ENCODE results near the gene MEGF6.

GRCh38 chr1:3502641-3503524, 108.4 kb downstream of the MEGF6 start:
- TF ChIP-seq CTCF (IDR thresholded peaks at IDR 0.05) (no peak), EP300 (IDR thresholded peaks at IDR 0.05) (no peak)

Data from suprapubic skin (tissue), 3 donors.